ENCODE data around the gene PDE4D.
"Not testable (repeated sequence)": the region's sequence is repeated elsewhere in the genome, so short reads cannot be mapped to it uniquely, and the experiment has no call there.

PDE4D gene

DNA sequence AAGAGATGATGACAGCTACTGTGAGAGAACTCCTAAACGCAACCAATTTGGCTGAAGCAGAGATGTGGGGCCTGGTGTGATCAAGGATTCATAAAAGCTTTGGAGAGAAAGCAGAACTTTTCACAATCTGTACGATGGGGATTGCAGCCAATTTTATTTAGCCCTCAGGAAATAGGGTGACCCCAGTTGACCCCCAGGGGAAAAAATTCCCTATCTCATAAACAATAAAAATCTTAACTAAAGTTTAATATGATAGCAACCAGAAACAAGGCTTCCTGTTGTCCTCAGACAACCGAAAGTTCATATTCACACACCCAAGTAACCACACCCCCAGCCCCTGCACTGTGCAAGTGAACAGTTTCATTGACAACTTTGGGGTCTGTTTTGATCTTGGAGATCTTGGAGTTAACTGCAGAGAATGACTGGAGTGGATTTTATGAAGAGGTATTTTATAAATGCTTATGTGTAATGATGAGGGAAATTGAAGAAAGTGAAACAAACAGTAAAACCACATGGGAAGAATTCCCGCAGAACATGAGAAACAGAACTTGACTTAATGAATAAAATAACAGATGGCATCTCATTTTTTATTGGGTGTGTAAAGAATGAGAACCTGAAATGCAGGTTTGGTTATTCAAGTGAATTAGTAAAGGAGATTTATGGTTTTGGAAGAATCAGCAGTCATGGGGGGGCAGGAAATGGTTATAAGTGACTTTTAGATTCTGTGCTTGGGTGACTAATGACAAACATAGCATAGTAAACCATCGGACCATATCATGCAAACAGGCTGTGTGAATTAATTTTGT is 94.5 kb downstream of the PDE4D start:
- no peak for DNase-seq

GRCh38 chr5:59795141-59795540 is 98.4 kb downstream of the PDE4D start:
- no peak for DNase-seq

- no peak for DNase-seq
Measured at GRCh38 chr5:59792983-59793585, 100.4 kb downstream of the PDE4D start.

- DNase-seq = no peak
Measured at GRCh38 chr5:59791617-59792016, 101.9 kb downstream of the PDE4D start.

DNA sequence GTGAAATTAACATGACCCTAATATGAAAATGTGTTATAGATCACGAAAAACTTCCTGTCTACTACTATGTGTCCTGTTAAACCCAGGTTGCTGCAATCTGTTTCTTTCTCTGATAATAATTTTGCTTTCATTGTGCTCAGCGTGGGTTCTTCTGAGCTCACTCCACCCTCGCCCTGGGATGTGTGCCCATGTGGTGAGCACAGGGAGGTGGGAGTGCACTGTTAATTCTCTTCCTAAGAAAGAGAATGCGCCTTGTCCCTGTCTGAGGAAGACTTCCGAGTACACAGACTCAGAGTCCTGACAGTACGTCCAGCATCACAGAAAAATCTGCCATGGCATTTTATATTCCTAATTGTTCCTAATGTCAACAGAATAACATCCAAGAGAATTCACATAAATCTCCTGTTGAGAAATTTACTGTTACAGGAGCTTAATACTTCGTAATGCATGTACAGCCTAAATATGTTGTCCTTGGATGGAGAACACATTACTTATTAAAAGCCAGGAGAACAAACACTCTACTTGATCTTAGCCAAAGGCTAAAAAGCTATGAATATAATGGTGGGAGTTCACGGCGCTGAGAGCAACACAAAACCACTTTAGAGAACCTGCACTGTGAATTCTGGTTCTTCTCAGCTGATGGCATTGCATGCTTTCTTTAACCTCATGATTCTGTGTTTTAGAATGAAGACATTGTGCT is 102.6 kb downstream of the PDE4D start:
- DNase-seq = no peak

DNA sequence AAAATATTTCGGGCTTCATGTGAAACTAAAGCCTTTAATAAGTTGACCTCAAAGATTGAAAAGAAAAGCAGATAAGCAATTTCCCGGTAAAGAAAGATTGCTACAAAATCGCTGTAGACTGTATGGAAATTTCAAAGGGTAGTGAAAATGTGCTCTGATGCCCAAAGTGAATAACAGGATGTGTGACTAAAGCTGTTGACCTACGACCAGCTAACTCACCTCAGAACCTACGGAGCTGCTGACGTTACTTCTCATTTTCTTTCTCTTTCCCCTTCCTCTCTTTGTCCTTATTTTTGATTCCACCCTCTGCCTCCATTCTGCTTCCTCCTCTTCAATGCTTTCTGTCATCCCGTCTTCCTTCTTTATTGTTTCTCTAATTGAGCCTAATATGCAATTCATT is 103.2 kb downstream of the PDE4D start:
- DNase-seq = peak; percentile 8

DNA sequence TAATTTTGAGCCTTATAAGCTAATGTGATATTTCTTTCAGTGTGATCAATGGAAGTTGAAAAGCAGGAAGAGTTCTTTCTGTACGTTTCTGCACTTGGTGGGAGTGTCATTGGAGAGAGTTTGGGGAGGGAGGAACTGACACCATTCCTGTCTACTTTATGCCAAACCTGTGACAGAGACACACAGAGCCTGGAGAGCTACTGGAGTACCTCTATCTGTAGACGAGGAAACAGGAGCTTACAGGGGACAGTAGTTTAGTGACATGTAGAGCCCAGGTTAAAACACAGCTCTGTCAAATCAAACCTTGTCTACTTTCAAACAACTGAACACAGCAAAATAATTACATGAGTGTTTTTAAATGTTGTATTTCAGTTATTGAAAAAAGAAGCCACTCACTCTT is 103.6 kb downstream of the PDE4D start:
- no peak for DNase-seq

DNA sequence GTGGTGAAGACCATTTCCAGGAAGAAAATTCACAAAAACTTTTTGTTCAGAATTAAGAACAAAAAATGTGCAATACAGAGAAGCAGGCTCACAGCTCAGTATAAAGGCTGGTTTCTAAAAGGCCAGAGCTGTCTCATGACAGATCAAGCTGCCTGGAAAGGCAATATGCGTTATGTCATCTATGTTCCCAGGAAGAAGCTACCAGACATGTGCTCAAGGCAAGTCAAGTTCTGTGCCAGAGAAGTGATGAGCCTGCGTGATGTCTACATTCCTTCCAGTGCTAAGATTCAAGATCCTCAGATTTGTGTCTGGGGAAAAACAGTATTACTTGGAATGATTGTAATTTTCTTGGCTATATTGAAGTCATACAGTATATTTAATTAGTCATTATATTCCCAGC is 104.3 kb downstream of the PDE4D start:
- DNase-seq = no peak

- no peak for DNase-seq
Measured at GRCh38 chr5:59786334-59786805, 107.2 kb downstream of the PDE4D start.

DNA sequence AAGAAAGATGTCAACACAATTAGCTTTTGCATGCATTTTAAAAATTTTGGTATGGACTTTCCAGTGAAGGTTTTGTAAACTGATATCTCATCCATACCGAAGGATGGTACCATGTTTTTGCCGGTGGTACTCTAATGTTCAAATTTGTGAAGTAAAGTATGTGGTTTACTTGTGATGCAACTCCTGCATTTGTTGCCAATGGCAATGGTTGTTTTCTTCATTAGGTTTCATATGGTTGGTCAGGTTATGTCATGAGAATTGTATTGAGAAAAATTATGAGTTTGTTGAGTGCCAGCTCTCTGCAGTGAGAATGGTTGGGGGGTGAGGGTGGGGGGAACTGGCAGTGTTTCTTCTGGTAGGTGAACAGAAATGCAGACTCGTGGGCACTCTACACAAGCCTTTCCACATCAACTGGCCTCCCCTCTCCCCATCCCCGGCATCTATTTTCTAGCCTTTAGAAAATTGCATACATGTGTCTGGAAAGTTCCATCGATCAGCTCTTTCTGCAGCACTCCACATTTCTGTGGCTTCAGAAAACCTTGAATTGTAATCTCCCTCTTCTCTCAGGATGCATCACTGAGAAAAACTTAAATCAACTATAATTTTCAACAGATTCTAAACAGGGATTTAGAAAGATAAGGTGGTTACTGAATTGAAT is 107.7 kb downstream of the PDE4D start:
- no peak for DNase-seq

GRCh38 chr5:59784708-59785107 is 108.8 kb downstream of the PDE4D start:
- DNase-seq = not testable (repeated sequence)

GRCh38 chr5:59783264-59783663 is 110.3 kb downstream of the PDE4D start:
- no peak for DNase-seq

DNA sequence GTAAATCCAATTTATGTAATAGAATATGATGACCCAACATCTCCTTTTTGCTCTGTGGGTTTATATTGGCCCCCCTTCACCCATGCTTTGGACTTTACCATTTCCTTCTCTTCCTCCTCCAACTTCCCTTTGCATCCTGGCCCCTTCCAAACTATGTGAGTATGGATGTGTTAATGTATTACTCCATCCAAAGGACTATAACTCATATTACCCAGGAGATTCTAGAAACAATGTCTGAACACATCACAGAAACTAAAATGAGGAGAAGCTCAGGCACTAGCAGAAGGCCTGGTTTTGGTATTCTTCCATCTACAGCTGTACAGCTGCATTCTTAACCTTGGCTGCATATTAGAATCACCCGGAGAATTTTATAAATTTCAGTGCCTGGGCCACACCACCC is 110.7 kb downstream of the PDE4D start:
- DNase-seq = no peak

DNA sequence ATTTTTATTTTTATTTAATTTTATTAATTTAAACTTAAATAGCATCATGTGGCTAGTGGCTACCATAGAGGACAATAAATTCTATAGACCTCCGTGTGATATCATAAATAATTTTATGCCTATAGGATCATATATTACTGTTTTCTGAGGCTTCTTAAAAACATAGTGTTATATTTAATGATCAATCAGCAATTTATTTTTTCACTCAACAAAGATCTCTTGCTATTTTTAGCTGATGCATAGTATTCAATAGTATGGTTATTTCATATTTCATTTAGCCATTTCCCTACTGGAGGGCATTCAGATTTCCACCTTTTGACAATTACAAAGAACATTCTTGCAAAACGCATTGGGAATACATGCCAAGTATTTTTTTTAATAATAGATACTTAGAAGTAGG is 114.1 kb downstream of the PDE4D start:
- DNase-seq = no peak

- no peak for DNase-seq
Measured at GRCh38 chr5:59777028-59777427, 116.5 kb downstream of the PDE4D start.

DNA sequence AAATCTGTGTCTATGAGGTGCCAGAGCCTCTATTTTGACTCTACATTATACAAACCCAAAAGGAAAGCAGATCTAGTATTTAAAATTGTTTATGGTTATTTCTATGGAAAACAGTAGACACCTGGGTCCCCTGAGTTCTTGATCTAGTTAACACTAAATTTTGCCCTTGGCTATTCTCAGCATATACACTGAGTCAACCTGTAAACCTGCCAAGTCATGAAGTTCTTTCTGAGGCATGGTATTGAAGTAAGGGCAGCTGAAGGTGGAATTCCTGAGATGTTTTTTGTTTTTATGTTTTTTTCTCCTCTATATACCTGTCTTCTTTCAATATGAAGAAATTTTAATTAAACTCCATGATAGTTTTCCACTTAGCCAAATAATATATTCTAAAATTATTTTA is 120.2 kb downstream of the PDE4D start:
- no peak for DNase-seq

DNA sequence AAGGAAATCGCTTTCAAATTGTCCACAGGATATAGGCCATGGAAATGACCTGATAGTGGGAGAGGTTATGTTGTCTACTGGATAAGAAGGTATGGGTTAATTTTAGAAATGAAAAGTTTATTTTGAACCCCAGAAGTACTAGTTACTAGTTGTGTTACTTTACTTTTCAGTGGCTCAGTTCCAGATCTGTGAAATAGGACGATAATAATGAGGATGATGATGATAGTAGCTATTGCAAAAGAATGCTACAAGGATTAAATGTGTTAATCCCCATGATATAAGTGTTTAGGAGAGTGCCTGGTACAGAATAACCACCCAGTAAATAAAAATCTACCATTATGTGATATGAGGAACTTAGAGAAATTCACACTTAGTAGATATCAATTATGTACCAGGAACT is 120.8 kb downstream of the PDE4D start:
- DNase-seq = no peak

DNA sequence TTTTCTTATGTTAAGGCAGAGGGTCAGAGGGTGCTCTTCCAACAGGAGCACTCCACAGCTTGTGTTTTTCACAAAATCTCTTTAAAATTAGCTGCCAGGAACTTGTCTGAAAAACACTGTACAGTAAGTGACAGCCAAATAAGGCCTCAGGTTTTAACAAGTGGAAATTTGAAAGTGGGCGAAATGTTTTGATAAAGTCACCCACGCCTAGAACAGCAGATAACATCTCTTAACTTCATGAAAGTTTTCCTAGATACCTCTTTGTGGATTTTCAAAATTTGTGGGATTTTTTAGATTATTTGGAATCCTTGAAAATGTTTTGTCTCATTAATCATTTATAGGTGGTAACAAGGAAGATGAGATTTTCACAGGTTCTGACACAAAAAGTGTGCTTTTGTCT is 121.3 kb downstream of the PDE4D start:
- DNase-seq = no peak

DNA sequence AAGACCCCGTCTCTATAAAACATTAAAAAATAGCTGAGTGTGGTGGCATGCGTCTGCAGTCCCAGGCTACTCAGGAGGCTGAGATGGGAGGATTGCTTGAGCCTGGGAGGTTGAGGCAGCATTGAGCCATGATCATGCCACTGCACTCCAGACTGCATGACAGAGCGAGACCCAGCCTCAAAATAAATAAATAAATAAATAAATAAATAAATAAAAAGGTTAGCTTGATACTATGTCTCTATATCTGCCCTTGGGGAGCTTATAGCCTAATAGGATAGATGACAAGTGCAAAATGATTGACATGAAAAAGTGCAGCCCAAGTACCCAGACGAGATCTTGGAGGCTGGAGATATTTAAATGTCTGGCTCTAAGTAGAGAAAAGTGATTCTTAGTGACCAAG is 122.6 kb downstream of the PDE4D start:
- no peak for DNase-seq

- no peak for DNase-seq
Measured at GRCh38 chr5:59769832-59770231, 123.7 kb downstream of the PDE4D start.

DNA sequence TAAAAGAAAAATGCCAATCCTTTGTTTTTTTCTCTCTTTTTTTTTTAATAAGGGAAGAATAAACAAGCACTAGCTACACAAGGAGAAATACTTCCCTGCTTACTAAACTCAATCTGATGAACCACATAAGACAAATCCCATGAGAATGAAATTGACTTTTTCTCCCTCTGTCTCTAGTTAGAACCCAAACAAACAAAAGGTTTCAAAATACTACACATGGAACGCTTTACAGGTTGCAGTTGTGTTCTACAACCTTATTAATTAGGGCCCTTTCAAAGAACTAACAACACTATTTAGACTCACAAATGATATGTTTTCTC is 124.5 kb downstream of the PDE4D start:
- no peak for DNase-seq

GRCh38 chr5:59768152-59769040 is 125.1 kb downstream of the PDE4D start:
- DNase-seq = peak; percentile 37

All from CD4-positive, alpha-beta T cell treated with Interferon gamma for 1 hour (primary cell).